A549 treated with CORT108297 at 1 μM for 4 hours (cell line): ENCODE data around the gene TSEN34. TPM values are rescaled to one million over a fixed set of nuclear protein-coding genes. Genes with fewer than 3 reads are reported as not detected.

Source experiments
- total RNA-seq: library from RNA; stranded (reverse); fragments of 200-300 nt; extraction: Qiagen RNA extraction; gene quantifications from 5 replicates; pipeline ENCODE4 v1.2.3, GENCODE V29; 2022

The TSEN34 gene
- 77.8 to 137 TPM (median 131 TPM) in 5 replicates for total RNA-seq

GRCh38 chr19:54191011-54191810 lies at the start of gene TSEN34:
TSS of gene TSEN34 (plus strand) at chr19:54191308. CDS start at chr19:54191365, 57 bp downstream.

GRCh38 chr19:54159352-54160181 lies 31.5 kb upstream of the TSEN34 start, which contains the start of gene LENG1:
TSS of gene LENG1 (minus strand) at chr19:54159721. CDS start at chr19:54159695, 26 bp downstream.

GRCh38 chr19:54172471-54173358 lies 18.4 kb upstream of the TSEN34 start, which contains the start of gene TMC4:
TSS of gene TMC4 (minus strand) at chr19:54173160. CDS start at chr19:54173117, 43 bp downstream.

DNA sequence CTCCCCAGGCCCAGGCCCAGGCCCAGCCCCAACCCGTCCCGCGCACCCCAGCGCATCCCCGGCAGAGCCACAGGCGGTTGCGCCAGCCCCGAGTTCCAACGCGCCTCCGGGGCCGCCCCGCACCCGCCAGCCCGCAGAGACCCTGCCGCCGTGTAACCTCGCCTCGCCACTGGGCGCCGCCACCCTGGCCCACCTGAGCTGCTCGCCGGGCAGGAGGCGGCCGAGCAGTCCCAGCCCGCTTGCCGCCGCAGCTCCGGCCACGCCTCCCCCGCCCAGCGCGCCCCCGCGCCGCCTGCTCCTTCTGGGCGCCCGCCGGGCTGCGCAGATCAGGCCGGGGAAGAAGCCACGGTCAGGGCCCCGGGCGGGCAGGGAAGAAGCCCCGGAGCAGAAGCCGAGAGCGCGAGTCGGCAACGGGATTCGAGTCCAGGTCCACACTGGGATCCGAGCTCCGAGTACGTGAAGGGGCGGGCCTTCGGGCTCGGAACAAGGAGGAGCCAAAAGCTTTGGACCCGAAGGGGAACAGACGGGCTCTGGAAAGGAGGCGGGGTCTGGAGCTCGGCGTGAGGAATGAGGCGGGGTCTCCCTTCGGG lies 1.9 kb upstream of the TSEN34 start, which contains the start of gene MBOAT7:
TSS of gene MBOAT7 (minus strand) at position 436 of the 590 bp plus-strand sequence. CDS start 1,072 bp downstream, outside the sequence.

DNA sequence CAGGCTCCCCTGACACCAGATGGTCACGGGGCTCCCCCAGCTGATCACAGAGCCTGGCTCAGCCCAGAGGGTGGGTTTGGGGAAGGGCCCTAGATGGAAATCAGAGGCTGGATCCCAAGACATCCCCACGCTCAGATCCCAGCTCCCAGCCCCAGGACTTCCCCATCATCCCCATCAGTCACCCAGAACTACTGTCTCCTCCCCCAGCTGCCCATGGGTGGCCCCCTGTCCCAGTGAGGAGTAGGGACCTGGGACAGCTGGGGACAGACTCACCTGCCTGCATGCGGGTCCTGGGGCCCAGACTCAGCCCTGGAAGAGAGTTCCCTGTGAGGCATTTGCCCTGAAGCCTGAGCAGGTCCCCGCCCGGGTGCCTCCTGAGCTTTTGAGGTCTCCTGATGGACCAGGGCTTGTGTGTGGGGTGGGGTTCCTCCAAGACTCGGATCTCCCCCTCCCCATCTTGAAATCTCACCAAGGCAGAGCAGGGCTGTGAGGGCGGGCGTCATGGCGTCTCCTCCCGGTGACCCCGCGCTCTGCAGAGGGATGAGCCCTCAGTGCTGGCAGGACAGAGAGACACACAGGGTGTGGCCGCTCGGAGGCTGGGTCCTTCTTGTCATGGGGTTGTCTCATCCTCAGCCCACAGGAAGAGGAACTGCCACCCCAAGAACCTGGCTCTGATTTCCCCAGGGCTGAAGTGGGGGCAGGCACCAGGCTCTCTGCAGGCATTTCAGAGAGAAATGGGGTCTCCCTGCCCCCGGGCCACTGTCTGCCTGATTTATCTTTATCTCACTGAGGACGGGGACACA lies 31.6 kb downstream of the TSEN34 start, which contains the start of gene LILRB3:
TSS of gene LILRB3 (minus strand) at position 534 of the 803 bp plus-strand sequence. CDS start at position 503, 31 bp downstream.

DNA sequence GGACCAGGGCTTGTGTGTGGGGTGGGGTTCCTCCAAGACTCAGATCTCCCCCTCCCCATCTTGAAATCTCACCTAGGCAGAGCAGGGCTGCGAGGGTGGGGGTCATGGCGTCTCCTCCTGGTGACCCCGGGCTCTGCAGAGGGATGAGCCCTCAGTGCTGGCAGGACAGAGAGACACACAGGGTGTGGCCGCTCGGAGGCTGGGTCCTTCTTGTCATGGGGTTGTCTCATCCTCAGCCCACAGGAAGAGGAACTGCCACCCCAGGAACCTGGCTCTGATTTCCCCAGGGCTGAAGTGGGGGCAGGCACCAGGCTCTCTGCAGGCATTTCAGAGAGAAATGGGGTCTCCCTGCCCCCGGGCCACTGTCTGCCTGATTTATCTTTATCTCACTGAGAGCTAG lies 51.5 kb downstream of the TSEN34 start, which contains the start of gene LILRA6:
TSS of gene LILRA6 (minus strand) at position 145 of the 400 bp plus-strand sequence.

Other genes starting within 250 kb of the TSEN34 start
- gene CACNG8, start 228.4 kb upstream of the TSEN34 start, total RNA-seq = 0.90 to 1.4 TPM (median 1.4 TPM) in 5 replicates
- 8.5 to 13.8 TPM (median 13.2 TPM) in 5 replicates for gene CACNG6, start 199.7 kb upstream of the TSEN34 start, total RNA-seq
- gene VSTM1, start 127.4 kb upstream of the TSEN34 start, total RNA-seq = 0.36 to 0.93 TPM (median 0.50 TPM) in 5 replicates
- not detected in 5 replicates for gene TARM1, start 109.9 kb upstream of the TSEN34 start, total RNA-seq
- 0.30 to 0.57 TPM (median 0.36 TPM) in 5 replicates for gene OSCAR, start 90.5 kb upstream of the TSEN34 start, total RNA-seq
- 208 to 257 TPM (median 223 TPM) in 5 replicates for gene NDUFA3, start 88.5 kb upstream of the TSEN34 start, total RNA-seq
- 20.8 to 25.0 TPM (median 21.5 TPM) in 5 replicates for gene TFPT, start 75.7 kb upstream of the TSEN34 start, total RNA-seq
- gene PRPF31, start 75.6 kb upstream of the TSEN34 start, total RNA-seq = 111 to 121 TPM (median 116 TPM) in 5 replicates
- 54.2 to 70.0 TPM (median 69.5 TPM) in 5 replicates for gene CNOT3, start 53.5 kb upstream of the TSEN34 start, total RNA-seq
- gene LENG1, start 31.6 kb upstream of the TSEN34 start, total RNA-seq = 7.5 to 9.4 TPM (median 8.5 TPM) in 5 replicates
- gene TMC4, start 18.1 kb upstream of the TSEN34 start, total RNA-seq = 1.0 to 1.7 TPM (median 1.2 TPM) in 5 replicates
- gene MBOAT7, start 1.7 kb upstream of the TSEN34 start, total RNA-seq = 121 to 181 TPM (median 160 TPM) in 5 replicates
- 2,162 to 2,522 TPM (median 2,268 TPM) in 5 replicates for gene RPS9, start 9.6 kb downstream of the TSEN34 start, total RNA-seq
- 0.06 to 0.25 TPM (median 0.09 TPM) in 3 of 5 replicates, not detected in the others for gene LILRB3, start 31.7 kb downstream of the TSEN34 start, total RNA-seq
- 0.06 TPM in 1 of 5 replicates, not detected in the others for gene LILRA6, start 51.5 kb downstream of the TSEN34 start, total RNA-seq
- gene LILRB5, start 66.0 kb downstream of the TSEN34 start, total RNA-seq = 0.03 to 0.06 TPM in 2 of 5 replicates, not detected in the others
- gene LILRB2, start 89.8 kb downstream of the TSEN34 start, total RNA-seq = 0.05 to 0.13 TPM (median 0.09 TPM) in 3 of 5 replicates, not detected in the others
- gene LILRA5, start 121.9 kb downstream of the TSEN34 start, total RNA-seq = not detected in 5 replicates
- gene LILRA4, start 147.9 kb downstream of the TSEN34 start, total RNA-seq = 0.13 TPM in 1 of 5 replicates, not detected in the others
- not detected in 5 replicates for gene LAIR1, start 173.6 kb downstream of the TSEN34 start, total RNA-seq
- 0.07 to 0.27 TPM (median 0.20 TPM) in 3 of 5 replicates, not detected in the others for gene TTYH1, start 224.2 kb downstream of the TSEN34 start, total RNA-seq